Measurements from ENCODE around the gene EFCAB7.
"Not testable (repeated sequence)": the region's sequence is repeated elsewhere in the genome, so short reads cannot be mapped to it uniquely, and the experiment has no call there.

The EFCAB7 gene

GRCh38 chr1:63547621-63548294 lies 24.4 kb downstream of the EFCAB7 start:
- no peak for DNase-seq (ENCODE audit: extremely low read depth in 1 of 2, low read depth in 1 of 2)

- no peak for DNase-seq (ENCODE audit: extremely low read depth in 1 of 2, low read depth in 1 of 2)
Measured at GRCh38 chr1:63548303-63548702, 25.0 kb downstream of the EFCAB7 start.

- DNase-seq (ENCODE audit: extremely low read depth in 1 of 2, low read depth in 1 of 2), result no peak
Measured at GRCh38 chr1:63548877-63549276, 25.6 kb downstream of the EFCAB7 start.

- DNase-seq (ENCODE audit: extremely low read depth in 1 of 2, low read depth in 1 of 2), result no peak
Measured at GRCh38 chr1:63555480-63555879, 32.2 kb downstream of the EFCAB7 start.

DNA sequence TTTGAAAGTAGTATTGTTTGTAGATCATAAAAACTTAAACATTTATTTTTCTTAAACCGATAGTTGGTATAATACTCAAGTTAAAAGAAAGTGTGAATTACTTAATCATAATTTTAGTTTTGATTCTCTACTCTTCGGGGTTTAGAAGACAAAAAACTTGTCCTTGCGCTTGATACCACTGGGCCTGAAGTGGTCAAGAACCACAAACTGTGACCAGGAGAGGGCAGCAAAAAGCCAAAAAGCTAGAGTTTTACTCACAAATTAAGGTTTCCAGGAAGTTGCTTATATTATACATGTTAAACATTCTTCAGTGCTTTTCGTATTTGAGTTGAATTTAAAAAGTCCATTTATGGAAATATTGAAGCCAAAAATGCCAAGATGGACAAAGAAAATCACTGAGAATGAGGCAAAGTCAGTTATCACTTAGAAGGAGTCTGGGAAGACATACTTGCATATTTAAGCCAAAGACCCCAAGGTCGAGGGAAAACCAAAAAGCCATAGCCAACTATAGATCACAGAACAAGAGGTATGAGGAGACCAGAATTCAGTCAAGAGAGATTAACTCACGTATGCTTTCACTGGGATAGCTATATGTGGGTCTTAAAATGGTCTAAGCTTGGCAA lies 34.2 kb downstream of the EFCAB7 start:
- no peak for DNase-seq (ENCODE audit: extremely low read depth in 1 of 2, low read depth in 1 of 2)

DNA sequence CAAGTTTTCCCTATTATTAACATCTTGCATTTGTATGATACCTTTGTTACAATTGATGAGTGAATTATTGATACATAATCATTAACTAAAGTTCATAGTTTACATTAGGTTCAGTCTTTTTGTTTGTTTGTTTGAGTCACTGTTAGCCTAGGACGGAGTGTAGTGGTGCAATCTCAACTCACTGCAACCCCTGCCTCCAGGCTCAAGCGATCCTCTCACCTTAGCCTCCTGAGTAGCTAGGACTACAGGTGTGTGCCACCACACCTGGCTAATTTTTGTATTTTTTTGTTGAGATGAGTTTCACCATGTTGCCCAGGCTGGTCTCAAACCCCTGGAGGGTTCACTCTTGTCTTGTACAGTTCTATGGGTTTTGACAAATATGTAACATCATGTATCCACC lies 36.0 kb downstream of the EFCAB7 start:
- no peak for DNase-seq (ENCODE audit: extremely low read depth in 1 of 2, low read depth in 1 of 2)

DNA sequence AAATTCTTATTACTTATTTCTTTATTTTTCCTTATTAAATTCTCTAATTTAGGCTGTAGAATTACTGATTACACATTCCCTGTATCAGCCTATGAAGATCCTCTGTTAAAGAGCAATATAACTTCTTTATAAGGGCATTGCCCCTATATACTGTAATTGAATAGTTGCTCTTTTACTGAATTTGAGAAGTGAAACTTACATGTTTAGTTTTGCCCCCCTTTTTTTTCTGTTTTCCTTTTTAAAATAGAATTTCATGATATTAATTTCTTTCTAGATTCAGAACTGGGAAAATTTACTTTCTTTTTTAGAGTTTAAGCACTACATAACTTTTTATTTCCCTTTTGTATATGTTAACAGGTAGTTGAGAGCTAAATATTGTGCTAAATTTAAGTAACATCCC lies 40.4 kb downstream of the EFCAB7 start:
- no peak for DNase-seq (ENCODE audit: extremely low read depth in 1 of 2, low read depth in 1 of 2)

DNA sequence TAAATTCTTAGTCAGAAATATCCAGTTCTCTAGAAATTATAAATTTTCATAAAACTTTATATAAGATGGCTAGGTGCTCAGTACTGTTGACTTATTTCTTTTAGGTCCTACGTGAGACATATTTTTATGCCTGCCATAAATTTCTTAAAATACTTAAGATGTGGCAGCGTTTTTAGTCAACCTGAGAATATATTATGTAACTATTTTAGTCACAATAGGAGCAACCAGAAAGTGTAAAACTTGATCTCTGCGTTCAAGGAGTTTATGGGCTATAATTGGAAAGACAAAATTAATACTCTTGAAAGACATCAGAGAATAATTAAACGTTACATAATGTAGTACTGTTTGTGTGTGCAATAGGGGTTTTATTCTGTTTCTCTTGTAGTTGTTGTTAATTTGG lies 45.7 kb downstream of the EFCAB7 start:
- DNase-seq (ENCODE audit: extremely low read depth in 1 of 2, low read depth in 1 of 2), result no peak

DNA sequence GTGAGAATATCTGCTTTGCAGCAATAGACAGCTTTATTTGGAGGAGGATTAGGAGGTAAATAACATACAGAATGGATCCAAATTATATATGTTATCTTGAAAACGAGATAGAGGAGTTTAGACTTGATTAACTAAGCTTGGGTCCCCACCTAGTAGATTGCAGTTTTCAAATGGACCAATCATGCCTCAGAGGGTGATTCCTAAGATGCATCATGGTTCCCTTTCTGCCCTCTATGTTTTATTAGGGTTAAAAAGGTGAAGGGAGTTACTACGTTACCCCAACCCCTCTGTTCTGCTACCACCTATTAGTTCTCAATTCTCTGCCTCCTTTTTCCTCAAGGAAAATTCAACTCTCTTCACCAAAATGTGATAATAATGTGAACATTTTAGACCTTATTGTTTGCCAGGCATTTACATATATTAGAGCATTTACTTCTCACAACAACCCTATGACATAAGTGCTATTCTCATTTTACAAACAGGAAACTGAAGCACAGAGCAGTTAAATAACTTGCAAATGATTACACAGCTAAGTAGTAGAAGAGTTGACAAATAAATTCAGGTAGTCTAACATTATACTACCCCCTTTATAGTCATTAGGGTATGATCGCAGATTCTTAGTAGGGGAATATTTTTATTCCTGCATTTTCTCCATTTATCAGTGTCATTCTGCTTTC lies 46.5 kb downstream of the EFCAB7 start:
- no peak for DNase-seq (ENCODE audit: extremely low read depth in 1 of 2, low read depth in 1 of 2)

DNA sequence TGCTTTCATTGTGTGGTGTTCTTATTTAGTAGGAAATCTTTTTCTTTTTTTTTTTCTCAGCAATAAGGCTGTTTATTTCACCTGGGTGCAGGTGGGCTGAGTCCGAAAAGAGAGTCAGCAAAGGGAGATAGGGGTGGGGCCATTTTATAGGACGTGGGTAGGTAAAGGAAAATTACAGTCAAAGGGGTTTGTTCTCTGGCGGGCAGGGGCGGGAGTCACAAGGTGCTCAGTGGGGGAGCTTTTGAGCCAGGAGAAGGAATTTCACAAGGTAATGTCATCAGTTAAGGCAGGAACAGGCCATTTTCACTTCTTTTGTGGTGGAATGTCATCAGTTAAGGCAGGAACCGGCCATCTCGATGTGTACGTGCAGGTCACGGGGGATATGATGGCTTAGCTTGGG lies 49.4 kb downstream of the EFCAB7 start:
- not testable (repeated sequence) for DNase-seq (ENCODE audit: extremely low read depth in 1 of 2, low read depth in 1 of 2)

DNA sequence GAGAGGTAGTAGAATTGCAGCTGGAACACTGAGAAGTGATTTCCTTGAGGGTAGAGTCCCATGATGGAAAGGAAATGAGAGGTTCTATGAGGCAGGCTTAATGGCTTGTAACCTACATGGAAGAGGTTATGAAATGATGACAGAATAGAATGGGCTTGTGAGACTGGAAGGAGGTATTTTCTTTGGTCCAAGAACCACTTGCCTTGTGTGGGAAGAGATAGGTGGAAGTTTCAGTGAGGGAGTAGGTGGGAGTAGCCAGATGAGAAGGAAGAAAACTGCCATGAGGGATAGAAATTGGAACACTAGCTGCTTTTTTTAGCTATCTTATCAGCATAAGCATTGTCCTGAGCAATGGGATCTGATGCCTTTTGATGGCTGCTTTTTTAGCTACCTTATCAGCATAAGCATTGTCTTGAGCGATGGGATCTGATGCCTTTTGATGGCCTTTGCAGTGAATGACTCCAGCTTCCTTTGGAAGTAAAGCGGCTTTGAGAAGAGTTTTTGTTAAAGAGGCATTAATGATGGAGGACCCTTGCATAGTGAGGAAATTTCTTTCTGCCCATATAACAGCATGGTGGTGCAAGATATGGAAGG lies 51.0 kb downstream of the EFCAB7 start:
- not testable (repeated sequence) for DNase-seq (ENCODE audit: extremely low read depth in 1 of 2, low read depth in 1 of 2)

DNA sequence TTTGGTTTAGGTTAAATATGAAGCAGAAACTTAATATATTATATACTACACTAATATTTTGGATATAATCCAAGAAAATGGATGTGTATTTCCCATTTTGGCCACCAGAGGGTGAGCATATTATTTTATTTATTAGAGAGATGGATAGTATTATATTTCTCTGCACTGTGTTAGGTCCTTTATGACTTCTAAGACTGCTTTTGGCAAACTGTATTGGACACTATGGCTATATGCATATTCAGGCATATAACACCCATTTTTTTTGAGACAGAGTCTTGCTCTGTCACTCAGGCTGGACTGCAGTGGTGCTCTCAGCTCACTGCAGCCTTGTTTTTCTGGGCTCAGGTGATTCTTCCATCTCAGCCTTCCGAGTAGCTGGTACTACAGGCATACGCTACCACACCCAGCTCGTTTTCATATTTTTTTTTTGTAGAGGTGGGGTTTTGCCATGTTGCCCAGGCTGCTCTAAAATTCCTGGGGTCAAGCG lies 52.1 kb downstream of the EFCAB7 start:
- DNase-seq (ENCODE audit: extremely low read depth in 1 of 2, low read depth in 1 of 2), result no peak

DNA sequence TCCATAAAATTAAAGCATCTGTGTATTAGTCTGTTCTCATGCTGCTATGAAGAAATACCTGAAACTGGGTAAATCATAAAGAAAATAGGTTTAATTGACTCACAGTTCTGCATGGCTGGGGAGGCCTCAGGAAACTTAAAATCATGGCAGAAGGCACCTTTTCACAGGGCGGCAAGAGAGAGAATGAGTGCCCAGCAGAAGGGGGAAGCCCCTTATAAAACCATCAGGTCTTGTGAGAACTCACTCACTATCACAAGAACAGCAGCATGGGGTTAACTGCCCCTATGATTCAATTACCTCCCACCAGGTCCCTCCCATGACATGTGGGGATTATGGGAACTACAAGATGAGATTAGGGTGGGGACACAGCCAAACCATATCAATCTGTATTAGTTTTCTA lies 63.0 kb downstream of the EFCAB7 start:
- DNase-seq (ENCODE audit: extremely low read depth in 1 of 2, low read depth in 1 of 2), result not testable (repeated sequence)

- no peak for DNase-seq (ENCODE audit: extremely low read depth in 1 of 2, low read depth in 1 of 2)
Measured at GRCh38 chr1:63590166-63590560, 66.8 kb downstream of the EFCAB7 start.

DNA sequence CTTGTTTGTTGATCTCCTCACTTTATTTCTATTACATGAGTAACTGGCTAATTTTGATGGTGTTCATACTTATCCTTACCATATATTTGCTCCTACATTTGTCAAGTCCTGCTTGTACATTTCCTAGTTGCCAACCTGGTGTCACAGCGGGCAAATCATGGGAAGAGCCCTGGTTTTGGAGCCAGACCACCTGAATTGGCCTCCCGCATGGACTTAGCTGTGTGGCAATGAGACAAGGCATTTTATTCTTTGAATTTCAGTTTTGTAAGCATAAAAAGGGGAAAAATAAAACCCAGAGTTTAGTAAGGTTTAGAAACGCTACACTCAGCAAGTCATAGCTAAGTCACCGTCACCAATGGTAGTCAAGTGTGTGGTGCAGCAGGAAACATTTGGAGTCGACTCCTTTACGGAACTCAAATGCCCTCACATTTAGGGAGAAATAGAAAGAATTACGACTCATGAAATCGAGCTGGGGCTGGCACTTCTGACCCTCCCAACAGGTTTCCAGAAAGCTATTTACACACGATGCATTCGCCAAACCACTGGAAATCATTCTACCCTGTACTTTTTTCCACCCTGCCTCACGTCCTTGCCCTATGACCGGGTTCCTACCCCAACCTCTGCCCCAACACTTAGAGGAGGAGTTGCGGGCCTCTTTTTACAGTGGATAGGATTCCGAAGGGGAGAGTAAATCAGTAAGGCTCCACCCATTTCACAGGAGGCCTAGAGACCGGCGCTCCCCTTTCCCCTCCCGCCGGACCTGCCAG lies 69.4 kb downstream of the EFCAB7 start:
- no peak for DNase-seq (ENCODE audit: extremely low read depth in 1 of 2, low read depth in 1 of 2)

- DNase-seq (ENCODE audit: extremely low read depth in 1 of 2, low read depth in 1 of 2), result peak; percentile 53 to 62
Measured at GRCh38 chr1:63593303-63593885, 70.1 kb downstream of the EFCAB7 start, which contains the start of gene PGM1. TSS of gene PGM1 (plus strand) at chr1:63593411. CDS start at chr1:63593489, 78 bp downstream.

GRCh38 chr1:63593886-63594605 lies 70.7 kb downstream of the EFCAB7 start:
- peak; percentile 49 to 71 for DNase-seq (ENCODE audit: extremely low read depth in 1 of 2, low read depth in 1 of 2)

DNA sequence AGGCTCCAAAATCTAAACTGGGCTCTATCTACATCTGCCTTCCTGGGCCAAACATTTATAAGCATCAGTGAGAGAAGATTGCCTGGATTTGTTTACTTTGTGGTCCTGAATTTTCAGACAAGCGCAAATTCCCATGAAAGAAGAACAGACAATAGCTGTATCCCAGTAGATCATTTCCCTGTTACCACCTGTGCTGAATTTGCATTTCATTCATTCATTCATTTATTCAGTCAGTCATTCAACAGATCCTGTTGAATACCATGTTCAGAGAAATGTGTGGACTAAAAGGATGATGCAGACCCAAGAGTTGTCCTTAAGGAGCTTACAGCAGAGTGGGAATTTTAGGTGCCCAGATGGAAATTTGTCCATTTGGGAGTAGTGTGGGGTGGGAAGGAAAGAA lies 72.1 kb downstream of the EFCAB7 start:
- no peak for DNase-seq (ENCODE audit: extremely low read depth in 1 of 2, low read depth in 1 of 2)

DNA sequence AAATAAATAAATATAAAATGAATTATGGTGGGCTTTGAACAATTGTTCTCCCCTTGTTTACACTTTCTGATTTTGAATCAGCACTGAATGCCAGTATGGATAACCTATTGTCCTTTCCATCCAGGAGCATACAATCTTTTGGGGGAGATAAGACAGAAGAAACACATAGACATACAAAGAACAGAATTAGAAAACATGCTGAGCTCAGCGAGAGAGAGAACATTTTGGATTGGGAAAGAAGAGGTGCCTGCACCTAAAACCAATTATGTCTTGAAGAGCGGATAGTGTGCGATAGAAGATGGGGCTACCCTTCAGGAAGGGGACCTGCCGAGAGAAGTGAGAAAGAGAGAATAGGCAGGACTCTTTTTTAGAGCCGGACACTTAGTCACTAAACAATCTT lies 76.5 kb downstream of the EFCAB7 start:
- no peak for DNase-seq (ENCODE audit: extremely low read depth in 1 of 2, low read depth in 1 of 2)

DNA sequence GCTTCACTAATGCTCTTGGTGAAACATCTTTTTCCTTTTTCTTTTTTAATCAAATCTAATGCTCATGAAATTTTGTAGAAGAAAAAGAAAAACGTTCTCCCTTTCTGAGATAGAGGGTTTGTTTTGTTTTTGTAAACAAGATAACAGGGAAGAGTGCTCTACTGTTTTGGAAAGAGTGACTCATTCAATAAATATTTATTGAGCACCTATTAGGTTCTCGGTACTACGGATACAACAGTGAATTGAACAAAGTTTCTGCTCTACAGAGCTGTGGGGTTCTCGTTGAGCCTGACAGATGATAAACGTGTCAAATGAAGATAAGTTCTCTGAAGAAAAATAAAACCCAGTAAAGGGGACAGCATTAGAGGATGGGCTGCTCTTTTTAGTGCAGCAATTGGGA lies 76.9 kb downstream of the EFCAB7 start:
- DNase-seq (ENCODE audit: extremely low read depth in 1 of 2, low read depth in 1 of 2), result no peak

All from stimulated activated CD8-positive, alpha-beta memory T cell treated with anti-CD3 and anti-CD28 coated beads, Interleukin-7, amount 100 ng/mL, for 48 hours (primary cell).